ENCODE measurements around the gene ALKBH3. TPM values are rescaled to one million over a fixed set of nuclear protein-coding genes. Genes with fewer than 3 reads are reported as not detected.

ALKBH3 gene
- total RNA-seq, 1 experiment from 2014 or later = 18.8 TPM

DNA sequence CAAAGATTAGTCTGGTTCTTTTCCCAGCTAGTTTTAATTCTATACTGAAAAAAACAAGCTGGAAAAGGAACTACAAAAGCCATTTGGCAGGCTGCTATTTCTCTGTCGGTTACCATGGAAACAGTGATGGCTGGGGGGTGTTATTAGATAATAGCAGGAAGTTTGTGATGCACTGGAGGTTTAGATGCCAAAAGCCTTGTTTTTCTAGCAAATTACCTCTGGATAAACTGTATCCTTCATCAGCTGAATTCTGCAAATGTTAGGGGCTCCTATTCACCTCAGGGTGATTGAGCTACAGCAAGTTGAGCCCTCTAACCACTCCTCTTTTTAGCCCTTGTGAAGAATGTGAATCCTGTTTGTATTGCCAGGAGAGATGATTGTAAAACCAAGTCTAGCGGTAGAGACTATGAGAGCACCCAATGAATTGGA, 25.2 kb downstream of the ALKBH3 start:
- no peak overlapping the region for H4K5ac ChIP-seq (ENCODE audit: insufficient read length, low read depth, low read length)
- no peak overlapping the region for H4K91ac ChIP-seq (ENCODE audit: insufficient read length, low read depth, low read length)
- no peaks in the 10 kb centered on the region for H3K27me3 Mint-ChIP-seq (ENCODE audit: low read depth)
- peaks cover 0 to 1% (median 0%) of the 10 kb centered on the region in 3 experiments; a peak in 5 of 7 replicates for H3K36me3 Mint-ChIP-seq (ENCODE audit: insufficient read depth in 1 of 3, low read depth in 3 of 3)
- no peak overlapping the region for H3K4ac ChIP-seq (ENCODE audit: low read depth, low read length)
- no peaks in the 10 kb centered on the region for H3K23me2 ChIP-seq (ENCODE audit: insufficient read length, low read depth, low read length, poor library complexity, severe bottlenecking)
- no peak overlapping the region for H2BK12ac ChIP-seq (ENCODE audit: insufficient read length, low read depth, low read length)
- H3K4me1 ChIP-seq (ENCODE audit: insufficient read depth, low read length) = no peaks in the 10 kb centered on the region
- H3T11ph ChIP-seq (ENCODE audit: low read length) = no peak overlapping the region
- H4K20me1 ChIP-seq (ENCODE audit: control insufficient read depth, insufficient read depth, insufficient read length) = no peaks in the 10 kb centered on the region
- no peak overlapping the region for H2AFZ ChIP-seq (ENCODE audit: low read length)
- H3K79me1 ChIP-seq (ENCODE audit: insufficient read depth, low read depth, low read length, poor library complexity, severe bottlenecking) = no peaks in the 10 kb centered on the region
- H3K9me3 ChIP-seq (ENCODE audit: control insufficient read depth, low read depth, low read length) = no peaks in the 10 kb centered on the region
- no peak for DNase-seq
- no peaks in the 10 kb centered on the region for H3K4me1 Mint-ChIP-seq
- H3K18ac ChIP-seq (ENCODE audit: insufficient read length, low read depth, low read length) = no peak overlapping the region
- no peaks in the 10 kb centered on the region for H3K9me3 Mint-ChIP-seq
- no peaks in the 10 kb centered on the region for H3K27me3 ChIP-seq (ENCODE audit: insufficient read depth, low read length)
- H3K27ac Mint-ChIP-seq = no peak overlapping the region
- no peak overlapping the region for H2AK5ac ChIP-seq (ENCODE audit: insufficient read length, low read length)
- H2BK5ac ChIP-seq (ENCODE audit: insufficient read length, low read length) = no peak overlapping the region
- H3K9ac ChIP-seq (ENCODE audit: extremely low read depth, insufficient read length, low read length) = no peak overlapping the region
- no peak overlapping the region for H2BK20ac ChIP-seq (ENCODE audit: low read depth, low read length, poor library complexity, severe bottlenecking)
- no CpG with 5 or more reads among the region's 2 CpGs for WGBS (ENCODE audit: extremely low coverage, insufficient read length, low lambda C conversion rate)
- no peak overlapping the region for H3K23ac ChIP-seq (ENCODE audit: insufficient read length, low read depth, low read length)
- H2BK15ac ChIP-seq (ENCODE audit: low read depth, low read length) = no peak overlapping the region
- no peak overlapping the region for H3K14ac ChIP-seq (ENCODE audit: insufficient read depth, low read length)
- no peaks in the 10 kb centered on the region for H3K79me2 ChIP-seq (ENCODE audit: insufficient read depth, low read length)
- TF ChIP-seq, protein P1, sequence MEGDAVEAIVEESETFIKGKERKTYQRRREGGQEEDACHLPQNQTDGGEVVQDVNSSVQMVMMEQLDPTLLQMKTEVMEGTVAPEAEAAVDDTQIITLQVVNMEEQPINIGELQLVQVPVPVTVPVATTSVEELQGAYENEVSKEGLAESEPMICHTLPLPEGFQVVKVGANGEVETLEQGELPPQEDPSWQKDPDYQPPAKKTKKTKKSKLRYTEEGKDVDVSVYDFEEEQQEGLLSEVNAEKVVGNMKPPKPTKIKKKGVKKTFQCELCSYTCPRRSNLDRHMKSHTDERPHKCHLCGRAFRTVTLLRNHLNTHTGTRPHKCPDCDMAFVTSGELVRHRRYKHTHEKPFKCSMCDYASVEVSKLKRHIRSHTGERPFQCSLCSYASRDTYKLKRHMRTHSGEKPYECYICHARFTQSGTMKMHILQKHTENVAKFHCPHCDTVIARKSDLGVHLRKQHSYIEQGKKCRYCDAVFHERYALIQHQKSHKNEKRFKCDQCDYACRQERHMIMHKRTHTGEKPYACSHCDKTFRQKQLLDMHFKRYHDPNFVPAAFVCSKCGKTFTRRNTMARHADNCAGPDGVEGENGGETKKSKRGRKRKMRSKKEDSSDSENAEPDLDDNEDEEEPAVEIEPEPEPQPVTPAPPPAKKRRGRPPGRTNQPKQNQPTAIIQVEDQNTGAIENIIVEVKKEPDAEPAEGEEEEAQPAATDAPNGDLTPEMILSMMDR (conservative IDR thresholded peaks at IDR 0.05) = no peak
- no peak overlapping the region for H2BK120ac ChIP-seq (ENCODE audit: low read depth, low read length, poor library complexity, severe bottlenecking)
- no peak overlapping the region for H3K4me3 Mint-ChIP-seq
- H3K4me2 ChIP-seq (ENCODE audit: insufficient read depth, insufficient read length, low read length) = no peak overlapping the region
- H3K27ac ChIP-seq (ENCODE audit: insufficient read length, low read depth, low read length) = no peak overlapping the region
- no peak overlapping the region for H3K56ac ChIP-seq (ENCODE audit: insufficient read length, low read depth, low read length)
- H4K8ac ChIP-seq (replicated peaks; ENCODE audit: insufficient read length, low read depth, low read length) = no peak overlapping the region

Data from H9 (cell line).